ENCODE data around the gene GPS2. TPM values are rescaled to one million over a fixed set of nuclear protein-coding genes. Genes with fewer than 3 reads are reported as not detected.

Gene GPS2
- total and polyA plus RNA-seq, 2 donors (not counting 3 experiments of a cell fraction or from before 2014, with no cell fraction given): 51.6 to 132 TPM

GRCh38 chr17:7284911-7285310 is 30.2 kb downstream of the GPS2 start:
- Histone ChIP-seq H3K79me2 (ENCODE audit: control insufficient read depth, insufficient read depth, low read length) (no peaks in the 10 kb centered on the region), H3K4me1 (ENCODE audit: control insufficient read depth, extremely low read depth, insufficient read depth, low read length) (peaks cover 9% of the 10 kb centered on the region), H3K9ac (replicated peaks; ENCODE audit: extremely low read depth, insufficient read depth, low read length) (no peak overlapping the region), H3K27ac (ENCODE audit: insufficient read depth, low read depth, low read length) (no peak overlapping the region), H3K4me3 (replicated peaks in 1 of 3; ENCODE audit: insufficient read depth in 1 of 3, low read depth in 1 of 3, low read length in 3 of 3) (no peak overlapping the region), H3K27me3 (ENCODE audit: control insufficient read depth in 2 of 2, insufficient read depth in 2 of 2, low read length in 2 of 2) (peaks cover 8 to 19% of the 10 kb centered on the region in 2 experiments), H2AFZ (ENCODE audit: low read depth, low read length) (no peak overlapping the region), H3K4me2 (ENCODE audit: insufficient read depth, low read length) (no peak overlapping the region), H3K36me3 (ENCODE audit: control insufficient read depth in 2 of 2, extremely low read depth in 1 of 2, insufficient read depth in 2 of 2, low read length in 2 of 2) (no peaks in the 10 kb centered on the region), H3K9me3 (replicated peaks; ENCODE audit: control insufficient read depth, insufficient read depth, low read length) (no peaks in the 10 kb centered on the region), H3K9me1 (replicated peaks; ENCODE audit: control insufficient read depth, extremely low read depth, insufficient read depth, low read length) (no peaks in the 10 kb centered on the region), H4K20me1 (replicated peaks; ENCODE audit: control insufficient read depth, extremely low read depth, insufficient read depth, low read length) (no peaks in the 10 kb centered on the region)
- DNase-seq (ENCODE audit: low read depth, low spot score) (no peak), FAIRE-seq (no peak)
- no peak for TF ChIP-seq CTCF (IDR thresholded peaks at IDR 0.05; ENCODE audit: extremely low read depth in 1 of 2, insufficient read depth in 1 of 2, low read depth in 1 of 2, low read length in 2 of 2)
- TF ChIP-seq MYC (IDR thresholded peaks at IDR 0.05; ENCODE audit: low read depth, low read length): no peak
- no peak for TF ChIP-seq MAX (IDR thresholded peaks at IDR 0.05; ENCODE audit: insufficient read depth, insufficient read length)
- TF ChIP-seq JUN (IDR thresholded peaks at IDR 0.05; ENCODE audit: borderline replicate concordance, insufficient read depth, insufficient read length, low read depth): no peak
- no peak for TF ChIP-seq GATA2 (IDR thresholded peaks at IDR 0.05; ENCODE audit: insufficient read depth, insufficient read length, low read depth, low read length)
- no peak for TF ChIP-seq POLR2AphosphoS5 (IDR thresholded peaks at IDR 0.05; ENCODE audit: insufficient read depth, low read depth, low read length)
- TF ChIP-seq FOS (IDR thresholded peaks at IDR 0.05; ENCODE audit: borderline replicate concordance, insufficient read depth, low read length): no peak
- no peak for TF ChIP-seq EZH2 (IDR thresholded peaks at IDR 0.05; ENCODE audit: borderline replicate concordance, low read depth, low read length, severe bottlenecking)
- TF ChIP-seq POLR2A (IDR thresholded peaks at IDR 0.05; ENCODE audit: low read depth, low read length): no peak
- intact Hi-C loops (cut with micrococcal nuclease): no loop called here
- dilution Hi-C loops (cut with MboI; ENCODE audit: extremely low pct_ligation_motif_present, low sequenced_read_pairs): no loop called here
- no TSS peak for BruUV-seq (replicated peaks)
- ChIA-PET CTCF (interaction anchor here (0.6 to 10.2 kb wide), 3 partner anchors 12 to 20 kb away, joined by 3 to 170 read pairs (median 5); no protein-coding TSS in a partner anchor), POLR2A (no interaction called here)

All from endothelial cell of umbilical vein (primary cell).